H1 (cell line): Measurements from ENCODE around the gene NOL4L. TPM values are rescaled to one million over a fixed set of nuclear protein-coding genes. Genes with fewer than 3 reads are reported as not detected.

Source experiments
- ASH2L ChIP-seq: fragments of 200-600, 300-600 bp; sonication (generic); IDR thresholded peaks from one replicate; pipeline ENCODE4 v1.7.1; 2017; ENCODE audit warnings: low read length
- BACH1 ChIP-seq: IDR thresholded peaks from 2 replicates; pipeline ENCODE4 v1.6.1; 2012; ENCODE audit warnings: low read length, improper control_type of control experiment
- GABPA ChIP-seq: IDR thresholded peaks from 2 replicates; pipeline ENCODE4 v1.6.1; 2011; ENCODE audit warnings: mild to moderate bottlenecking, low read length, moderate library complexity, borderline replicate concordance; ENCODE audit not compliant: insufficient read depth
- JUND ChIP-seq: IDR thresholded peaks from 2 replicates; pipeline ENCODE4 v1.6.1; 2011; ENCODE audit warnings: mild to moderate bottlenecking, improper control_type of control experiment, low read length
- POU5F1 ChIP-seq: IDR thresholded peaks from 2 replicates; pipeline ENCODE4 v1.6.1; 2011; ENCODE audit warnings: low read depth, mild to moderate bottlenecking, low read length, moderate library complexity
- RFX5 ChIP-seq: IDR thresholded peaks from 2 replicates; pipeline ENCODE4 v1.6.1; 2011; ENCODE audit warnings: low read depth, low read length, improper control_type of control experiment, borderline replicate concordance
- RXRA ChIP-seq: IDR thresholded peaks from 2 replicates; pipeline ENCODE4 v1.6.1; 2011; ENCODE audit warnings: low read depth, mild to moderate bottlenecking, low read length, moderate library complexity; ENCODE audit not compliant: insufficient read depth
- SIRT6 ChIP-seq: IDR thresholded peaks from one replicate; pipeline ENCODE4 v1.7.1; 2012; ENCODE audit warnings: low read length, inconsistent platforms
- SIX5 ChIP-seq: IDR thresholded peaks from 2 replicates; pipeline ENCODE4 v1.6.1; 2011; ENCODE audit warnings: mild to moderate bottlenecking, low read depth, low read length
- TBP ChIP-seq: IDR thresholded peaks from 2 replicates; pipeline ENCODE4 v1.6.1; 2011; ENCODE audit warnings: low read depth, low read length, improper control_type of control experiment
- polyA plus RNA-seq, 7 experiments: library from polyadenylated mRNA; depleted of rRNA in 3 of 7; stranded (reverse) in 5 of 7; unstranded in 2 of 7; fragments of >200 nt in 5 of 7; fragments of 200-250 nt in 2 of 7; gene quantifications; 1 replicate in 5 of 7; 2 replicates in 1 of 7; 4 replicates in 1 of 7; pipeline versions ENCODE4 v1.2.1 to v1.2.3, GENCODE V29; 2011 to 2013; ENCODE audit warnings: missing spikeins in 2 of 7, mixed read lengths in 2 of 7
- total RNA-seq: library from RNA; stranded (reverse); fragmentation: NEBNext Ultra II Directional; extraction: Animal tissue kit (Norgen Biotek cat#: 25700); gene quantifications from 2 replicates; pipeline ENCODE4 v1.2.1, GENCODE V29; 2021
- TF ChIP-seq, protein P1 (sequence below): fragments of 300-600 bp; sonication (generic); IDR thresholded peaks from 2 replicates; pipeline ENCODE4 v1.7.1; 2012; ENCODE audit warnings: low read length, moderate library complexity, mild to moderate bottlenecking, inconsistent platforms; ENCODE audit not compliant: insufficient replicate concordance
- TF ChIP-seq, protein P2 (sequence below): IDR thresholded peaks from 2 replicates; pipeline ENCODE4 v1.6.1; 2011; ENCODE audit warnings: low read length, improper control_type of control experiment

The NOL4L gene
- total and polyA plus RNA-seq, 2 of the 8 experiments (the other 6 are each of a cell fraction or from before 2014, with no cell fraction given) = 15.3 to 23.7 TPM

DNA sequence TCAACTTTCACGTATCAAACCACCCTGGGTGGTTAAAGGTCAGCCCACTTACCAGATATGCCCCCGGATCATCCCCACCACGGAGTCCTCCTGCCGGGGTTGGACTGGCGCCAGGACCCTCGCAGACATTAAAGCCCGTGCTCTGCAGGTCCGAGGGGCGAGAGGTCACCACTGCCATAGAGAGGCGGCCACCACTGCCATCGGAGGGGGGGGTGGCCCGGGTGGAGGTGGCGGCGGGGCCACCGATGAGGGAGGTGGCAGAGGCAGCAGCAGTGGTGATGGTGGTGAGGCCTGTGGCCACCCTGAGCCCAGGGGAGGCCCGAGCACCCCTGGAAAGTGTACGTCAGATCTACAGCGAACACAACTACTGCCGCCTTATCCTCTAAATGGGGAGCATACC lies 150.7 kb downstream of the NOL4L start (continued):
- TF ChIP-seq, protein P1, sequence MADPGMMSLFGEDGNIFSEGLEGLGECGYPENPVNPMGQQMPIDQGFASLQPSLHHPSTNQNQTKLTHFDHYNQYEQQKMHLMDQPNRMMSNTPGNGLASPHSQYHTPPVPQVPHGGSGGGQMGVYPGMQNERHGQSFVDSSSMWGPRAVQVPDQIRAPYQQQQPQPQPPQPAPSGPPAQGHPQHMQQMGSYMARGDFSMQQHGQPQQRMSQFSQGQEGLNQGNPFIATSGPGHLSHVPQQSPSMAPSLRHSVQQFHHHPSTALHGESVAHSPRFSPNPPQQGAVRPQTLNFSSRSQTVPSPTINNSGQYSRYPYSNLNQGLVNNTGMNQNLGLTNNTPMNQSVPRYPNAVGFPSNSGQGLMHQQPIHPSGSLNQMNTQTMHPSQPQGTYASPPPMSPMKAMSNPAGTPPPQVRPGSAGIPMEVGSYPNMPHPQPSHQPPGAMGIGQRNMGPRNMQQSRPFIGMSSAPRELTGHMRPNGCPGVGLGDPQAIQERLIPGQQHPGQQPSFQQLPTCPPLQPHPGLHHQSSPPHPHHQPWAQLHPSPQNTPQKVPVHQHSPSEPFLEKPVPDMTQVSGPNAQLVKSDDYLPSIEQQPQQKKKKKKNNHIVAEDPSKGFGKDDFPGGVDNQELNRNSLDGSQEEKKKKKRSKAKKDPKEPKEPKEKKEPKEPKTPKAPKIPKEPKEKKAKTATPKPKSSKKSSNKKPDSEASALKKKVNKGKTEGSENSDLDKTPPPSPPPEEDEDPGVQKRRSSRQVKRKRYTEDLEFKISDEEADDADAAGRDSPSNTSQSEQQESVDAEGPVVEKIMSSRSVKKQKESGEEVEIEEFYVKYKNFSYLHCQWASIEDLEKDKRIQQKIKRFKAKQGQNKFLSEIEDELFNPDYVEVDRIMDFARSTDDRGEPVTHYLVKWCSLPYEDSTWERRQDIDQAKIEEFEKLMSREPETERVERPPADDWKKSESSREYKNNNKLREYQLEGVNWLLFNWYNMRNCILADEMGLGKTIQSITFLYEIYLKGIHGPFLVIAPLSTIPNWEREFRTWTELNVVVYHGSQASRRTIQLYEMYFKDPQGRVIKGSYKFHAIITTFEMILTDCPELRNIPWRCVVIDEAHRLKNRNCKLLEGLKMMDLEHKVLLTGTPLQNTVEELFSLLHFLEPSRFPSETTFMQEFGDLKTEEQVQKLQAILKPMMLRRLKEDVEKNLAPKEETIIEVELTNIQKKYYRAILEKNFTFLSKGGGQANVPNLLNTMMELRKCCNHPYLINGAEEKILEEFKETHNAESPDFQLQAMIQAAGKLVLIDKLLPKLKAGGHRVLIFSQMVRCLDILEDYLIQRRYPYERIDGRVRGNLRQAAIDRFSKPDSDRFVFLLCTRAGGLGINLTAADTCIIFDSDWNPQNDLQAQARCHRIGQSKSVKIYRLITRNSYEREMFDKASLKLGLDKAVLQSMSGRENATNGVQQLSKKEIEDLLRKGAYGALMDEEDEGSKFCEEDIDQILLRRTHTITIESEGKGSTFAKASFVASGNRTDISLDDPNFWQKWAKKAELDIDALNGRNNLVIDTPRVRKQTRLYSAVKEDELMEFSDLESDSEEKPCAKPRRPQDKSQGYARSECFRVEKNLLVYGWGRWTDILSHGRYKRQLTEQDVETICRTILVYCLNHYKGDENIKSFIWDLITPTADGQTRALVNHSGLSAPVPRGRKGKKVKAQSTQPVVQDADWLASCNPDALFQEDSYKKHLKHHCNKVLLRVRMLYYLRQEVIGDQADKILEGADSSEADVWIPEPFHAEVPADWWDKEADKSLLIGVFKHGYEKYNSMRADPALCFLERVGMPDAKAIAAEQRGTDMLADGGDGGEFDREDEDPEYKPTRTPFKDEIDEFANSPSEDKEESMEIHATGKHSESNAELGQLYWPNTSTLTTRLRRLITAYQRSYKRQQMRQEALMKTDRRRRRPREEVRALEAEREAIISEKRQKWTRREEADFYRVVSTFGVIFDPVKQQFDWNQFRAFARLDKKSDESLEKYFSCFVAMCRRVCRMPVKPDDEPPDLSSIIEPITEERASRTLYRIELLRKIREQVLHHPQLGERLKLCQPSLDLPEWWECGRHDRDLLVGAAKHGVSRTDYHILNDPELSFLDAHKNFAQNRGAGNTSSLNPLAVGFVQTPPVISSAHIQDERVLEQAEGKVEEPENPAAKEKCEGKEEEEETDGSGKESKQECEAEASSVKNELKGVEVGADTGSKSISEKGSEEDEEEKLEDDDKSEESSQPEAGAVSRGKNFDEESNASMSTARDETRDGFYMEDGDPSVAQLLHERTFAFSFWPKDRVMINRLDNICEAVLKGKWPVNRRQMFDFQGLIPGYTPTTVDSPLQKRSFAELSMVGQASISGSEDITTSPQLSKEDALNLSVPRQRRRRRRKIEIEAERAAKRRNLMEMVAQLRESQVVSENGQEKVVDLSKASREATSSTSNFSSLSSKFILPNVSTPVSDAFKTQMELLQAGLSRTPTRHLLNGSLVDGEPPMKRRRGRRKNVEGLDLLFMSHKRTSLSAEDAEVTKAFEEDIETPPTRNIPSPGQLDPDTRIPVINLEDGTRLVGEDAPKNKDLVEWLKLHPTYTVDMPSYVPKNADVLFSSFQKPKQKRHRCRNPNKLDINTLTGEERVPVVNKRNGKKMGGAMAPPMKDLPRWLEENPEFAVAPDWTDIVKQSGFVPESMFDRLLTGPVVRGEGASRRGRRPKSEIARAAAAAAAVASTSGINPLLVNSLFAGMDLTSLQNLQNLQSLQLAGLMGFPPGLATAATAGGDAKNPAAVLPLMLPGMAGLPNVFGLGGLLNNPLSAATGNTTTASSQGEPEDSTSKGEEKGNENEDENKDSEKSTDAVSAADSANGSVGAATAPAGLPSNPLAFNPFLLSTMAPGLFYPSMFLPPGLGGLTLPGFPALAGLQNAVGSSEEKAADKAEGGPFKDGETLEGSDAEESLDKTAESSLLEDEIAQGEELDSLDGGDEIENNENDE = no peak
- TF ChIP-seq TBP = no peak
- TF ChIP-seq RXRA = no peak
- TF ChIP-seq JUND = no peak
- TF ChIP-seq GABPA = no peak
- TF ChIP-seq ASH2L = no peak
- TF ChIP-seq POU5F1 = no peak
- TF ChIP-seq BACH1 = no peak
- no peak for TF ChIP-seq SIRT6
- no peak for TF ChIP-seq SIX5
- TF ChIP-seq RFX5 = no peak
- TF ChIP-seq, protein P2, sequence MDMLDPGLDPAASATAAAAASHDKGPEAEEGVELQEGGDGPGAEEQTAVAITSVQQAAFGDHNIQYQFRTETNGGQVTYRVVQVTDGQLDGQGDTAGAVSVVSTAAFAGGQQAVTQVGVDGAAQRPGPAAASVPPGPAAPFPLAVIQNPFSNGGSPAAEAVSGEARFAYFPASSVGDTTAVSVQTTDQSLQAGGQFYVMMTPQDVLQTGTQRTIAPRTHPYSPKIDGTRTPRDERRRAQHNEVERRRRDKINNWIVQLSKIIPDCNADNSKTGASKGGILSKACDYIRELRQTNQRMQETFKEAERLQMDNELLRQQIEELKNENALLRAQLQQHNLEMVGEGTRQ = no peak
